Stimulated activated CD8-positive, alpha-beta memory T cell treated with anti-CD3 and anti-CD28 coated beads, Interleukin-7, amount 100 ng/mL, for 48 hours (primary cell): Measurements from ENCODE around the gene TPI1.

Source experiments
- DNase-seq, 2 donors: peaks; one replicate each; pipeline ENCODE4 v3.0.0-alpha.2; 2020; ENCODE audit warnings: low read depth in 1 of 2; ENCODE audit errors: extremely low read depth in 1 of 2

Gene TPI1

GRCh38 chr12:6914947-6915788 is 47.8 kb downstream of the TPI1 start:
- DNase-seq: no peak

- no peak for DNase-seq
Observed at GRCh38 chr12:6915789-6916285, 48.5 kb downstream of the TPI1 start.

- no peak for DNase-seq
Observed at GRCh38 chr12:6916426-6917200, 49.3 kb downstream of the TPI1 start.

- no peak for DNase-seq
Observed at GRCh38 chr12:6917491-6918231, 50.3 kb downstream of the TPI1 start.

GRCh38 chr12:6919588-6919987 is 52.3 kb downstream of the TPI1 start:
- no peak for DNase-seq
